Fibroblast of mammary gland (primary cell): ENCODE measurements around the gene RIPK3.

Experiments used
- DNase-seq: peaks from one replicate; pipeline ENCODE4 v3.0.0-alpha.2; 2010; ENCODE audit warnings: low read depth
- H3K4me3 ChIP-seq: 2 replicates; pipeline ENCODE4 v1.5.1; 2011; ENCODE audit warnings: low read depth, mild to moderate bottlenecking, low read length, moderate library complexity; ENCODE audit not compliant: control insufficient read depth
- CTCF ChIP-seq: conservative IDR thresholded peaks from 2 replicates; pipeline ENCODE4 v1.5.1; 2011; ENCODE audit warnings: low read depth, low read length, inconsistent platforms; ENCODE audit not compliant: control insufficient read depth, insufficient read depth

Gene RIPK3

GRCh38 chr14:24368562-24369252 lies 28.9 kb upstream of the RIPK3 start:
- H3K4me3 ChIP-seq: peak overlapping the region; percentile 73
- TF ChIP-seq CTCF: no peak
- DNase-seq: peak; percentile 80

GRCh38 chr14:24368212-24368561 lies 28.4 kb upstream of the RIPK3 start:
- H3K4me3 ChIP-seq: peak overlapping the region; percentile 73
- TF ChIP-seq CTCF: no peak

GRCh38 chr14:24367514-24368211 lies 27.9 kb upstream of the RIPK3 start, which contains the start of gene NFATC4:
NFATC4 (plus strand) TSS chr14:24368184; CDS start chr14:24368341, 157 bp downstream.
- peak within 1 kb of the TSS; percentile 73 for H3K4me3 ChIP-seq
- no peak for TF ChIP-seq CTCF
- peak; percentile 96 for DNase-seq

More at GRCh38 chr14:24368212-24368561, 28.4 kb upstream of the RIPK3 start:
- no peak for DNase-seq

GRCh38 chr14:24366721-24367513 lies 27.1 kb upstream of the RIPK3 start:
- peak overlapping the region; percentile 73 for H3K4me3 ChIP-seq
- TF ChIP-seq CTCF: no peak
- peak; percentile 95 for DNase-seq

GRCh38 chr14:24366413-24366720 lies 26.6 kb upstream of the RIPK3 start:
- peak overlapping the region; percentile 35 for H3K4me3 ChIP-seq
- TF ChIP-seq CTCF: no peak
- DNase-seq: no peak

- peak overlapping the region; percentile 35 for H3K4me3 ChIP-seq
- peak; percentile 89 for TF ChIP-seq CTCF
- peak; percentile 95 for DNase-seq
Observed at GRCh38 chr14:24365600-24366412, 26.0 kb upstream of the RIPK3 start.
